CD4-positive, alpha-beta T cell treated with Interferon gamma for 1 hour (primary cell): ENCODE data around the gene RNF151.

Source experiments
- DNase-seq: peaks from one replicate; pipeline ENCODE4 v3.0.0-alpha.2; 2020

RNF151 gene

DNA sequence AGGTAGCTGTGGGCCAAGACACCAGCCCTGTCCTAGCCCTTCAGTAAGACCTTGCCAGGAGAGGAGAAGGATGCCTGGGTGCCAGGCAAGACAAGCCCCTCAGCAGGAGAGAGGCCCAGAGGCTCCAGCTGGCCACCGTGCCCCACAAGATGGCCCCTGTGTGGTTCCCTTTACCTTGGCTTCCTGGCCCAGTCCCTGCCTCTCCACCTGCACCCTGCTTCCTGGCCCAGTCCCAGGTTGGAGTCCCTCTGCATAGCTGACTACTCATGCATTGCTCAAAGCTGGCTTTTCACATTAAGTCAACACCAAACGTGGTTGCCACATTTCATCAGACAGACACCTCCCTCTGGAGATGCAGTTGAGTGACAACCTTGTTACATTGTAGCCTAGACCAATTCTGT lies 27.1 kb downstream of the RNF151 start:
- DNase-seq: no peak

DNA sequence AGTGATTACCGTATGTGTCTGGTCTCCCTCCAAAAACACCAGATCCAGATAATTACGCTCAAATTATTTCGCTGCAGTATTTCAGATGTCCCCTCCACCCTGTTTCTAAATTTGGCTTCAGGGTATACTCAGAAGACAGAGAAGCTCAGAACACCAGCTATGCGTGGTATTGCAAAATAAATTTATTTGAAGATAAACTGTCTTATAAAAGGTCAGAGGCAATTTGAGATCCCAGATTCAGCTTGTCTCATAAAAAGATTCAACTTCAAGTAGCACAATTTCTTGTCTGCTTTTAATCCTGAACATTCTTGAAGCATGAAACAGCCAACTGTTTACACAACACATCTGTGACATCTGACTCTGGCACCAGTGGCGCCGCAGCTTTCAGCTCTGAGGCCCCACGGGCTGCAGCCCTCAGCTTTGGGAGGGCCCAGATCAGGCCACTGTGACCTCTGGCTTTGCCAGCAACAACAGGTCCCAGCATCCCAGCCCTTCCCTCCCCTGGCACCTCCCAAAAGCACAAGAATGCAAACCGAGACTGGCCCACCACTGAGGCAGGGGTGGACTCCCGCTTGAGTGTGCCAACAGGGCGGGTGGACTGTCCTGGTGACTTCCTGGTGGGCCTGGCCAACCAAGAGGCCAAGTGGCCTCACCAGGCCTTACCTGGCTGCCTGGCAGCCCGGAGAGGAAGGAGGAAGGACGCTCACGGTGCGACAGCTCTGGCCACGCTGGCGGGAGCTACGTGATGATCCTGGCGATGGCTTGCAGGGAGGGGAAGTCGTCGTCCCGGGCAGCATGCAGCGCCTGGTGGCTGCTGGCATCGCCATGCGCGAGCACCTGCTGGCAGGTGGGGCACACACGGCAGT lies 31.1 kb downstream of the RNF151 start:
- DNase-seq: no peak

DNA sequence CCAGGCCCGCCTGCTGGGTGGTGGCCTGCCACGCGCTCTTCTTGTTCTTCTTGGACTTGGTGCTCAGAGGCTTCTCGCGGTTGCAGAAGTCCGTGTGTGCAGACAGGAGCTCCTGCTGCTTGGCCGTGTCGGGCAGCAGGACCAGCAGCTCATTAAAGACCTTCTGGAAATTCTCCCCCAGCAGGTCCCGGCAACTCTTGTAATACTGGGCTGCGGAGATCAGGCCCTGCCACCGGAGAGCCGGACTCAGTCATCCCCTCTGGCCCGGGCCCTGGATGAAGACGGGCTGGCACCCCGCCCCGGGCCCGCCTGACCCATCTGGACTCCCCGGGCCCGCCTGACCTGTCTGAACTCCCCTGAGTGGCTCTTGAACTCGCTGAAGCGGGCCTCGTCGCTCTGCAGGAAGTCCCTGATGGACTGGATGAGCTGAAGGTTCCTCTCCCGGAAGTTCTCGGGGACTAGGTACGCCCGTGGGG lies 31.7 kb downstream of the RNF151 start:
- no peak for DNase-seq

DNA sequence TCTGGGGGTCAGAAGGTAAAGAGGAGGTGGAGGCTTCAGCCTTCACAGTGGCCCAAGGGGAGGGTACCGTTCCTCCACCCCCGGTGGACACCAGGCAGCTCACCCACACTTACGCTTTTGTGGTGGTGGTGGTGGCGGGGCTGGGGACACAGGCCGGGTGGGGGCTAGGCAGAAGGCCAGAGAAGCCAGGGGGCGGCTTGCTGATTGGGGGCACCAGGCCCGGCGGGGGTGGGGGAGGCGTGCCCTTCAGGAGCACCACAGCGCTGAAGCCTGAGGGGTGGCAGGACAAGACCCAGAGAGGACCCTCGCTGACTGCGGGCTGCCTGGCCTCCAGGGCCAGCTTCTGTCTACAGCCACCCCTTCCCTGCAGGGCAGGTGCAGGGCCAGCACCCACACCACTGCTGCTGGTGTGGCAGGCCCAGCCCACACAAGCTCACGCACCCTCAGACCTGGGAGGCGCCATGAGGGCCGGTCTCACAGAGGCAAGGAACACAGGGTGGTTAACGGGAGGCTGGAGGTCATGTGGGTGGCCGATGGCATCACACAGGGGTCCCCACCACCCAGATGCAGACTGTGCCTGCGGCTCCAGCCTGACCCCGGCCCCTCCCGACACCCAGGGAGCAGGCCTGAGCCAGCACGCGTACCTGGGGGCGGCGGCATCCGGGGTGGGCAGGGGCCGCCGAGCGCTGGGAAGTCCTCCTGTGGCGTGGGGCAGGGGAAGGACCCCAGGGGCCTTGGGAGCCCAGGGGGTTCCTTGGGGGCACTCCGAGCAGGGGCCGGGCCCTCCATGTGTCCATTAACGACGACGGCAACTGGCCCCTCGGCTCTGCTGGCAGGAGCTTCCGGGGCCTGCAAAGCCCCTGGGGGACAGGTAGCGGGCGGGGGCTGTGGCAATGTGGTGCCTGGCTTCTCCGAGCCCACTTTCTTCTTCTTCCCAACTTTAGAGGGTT lies 32.5 kb downstream of the RNF151 start:
- DNase-seq: no peak

DNA sequence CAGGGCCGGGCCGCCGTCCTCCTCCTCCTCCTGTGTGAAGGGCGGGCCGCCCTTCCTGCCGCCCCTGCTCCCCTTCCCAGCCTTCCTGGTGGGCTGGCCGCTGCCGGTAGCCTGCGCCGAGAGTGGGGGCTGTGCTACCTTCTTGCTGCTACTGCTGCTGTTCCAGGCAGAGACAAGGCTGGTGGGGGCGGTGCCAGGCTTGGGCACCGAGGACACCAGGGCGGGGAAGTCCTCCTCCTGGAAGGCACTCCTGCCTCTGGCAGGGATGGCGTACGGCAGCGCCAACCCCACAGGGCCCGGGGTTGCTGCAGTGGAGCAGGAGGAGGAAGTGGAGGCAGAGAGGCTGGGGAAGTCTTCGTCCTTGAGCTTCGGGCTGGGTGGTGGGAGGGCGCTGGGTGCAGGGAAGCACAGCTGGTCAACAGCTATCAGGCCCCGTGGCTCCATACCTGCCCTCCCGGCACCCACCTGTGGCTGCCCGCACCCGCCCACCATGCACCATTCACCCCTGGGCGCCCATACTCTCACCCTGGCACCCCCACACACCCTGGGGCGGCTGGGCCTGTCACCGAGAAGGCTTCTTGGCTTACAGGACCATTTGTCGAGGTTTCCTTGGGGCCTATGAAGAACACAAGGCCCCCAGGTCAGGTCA lies 33.3 kb downstream of the RNF151 start:
- no peak for DNase-seq

DNA sequence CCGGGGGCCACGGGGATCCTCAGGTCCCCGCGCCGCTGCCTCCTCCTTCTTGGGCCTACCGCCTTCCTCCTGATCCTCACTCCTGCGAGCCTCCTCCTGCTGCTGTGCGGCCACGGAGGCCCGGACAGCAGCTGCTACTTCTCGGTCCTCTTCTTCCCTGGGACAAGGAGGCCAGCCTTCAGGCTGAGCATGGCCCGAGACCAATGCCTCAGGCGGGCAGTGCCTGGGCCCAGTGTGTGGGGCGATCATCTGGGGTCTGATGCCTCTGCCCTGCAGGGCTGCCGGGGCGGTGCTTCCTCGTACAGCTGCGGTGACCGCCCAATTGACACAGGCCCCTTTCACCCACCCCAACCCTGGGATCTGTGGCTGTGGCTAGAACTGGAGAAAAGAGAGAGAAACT lies 34.4 kb downstream of the RNF151 start:
- no peak for DNase-seq

DNA sequence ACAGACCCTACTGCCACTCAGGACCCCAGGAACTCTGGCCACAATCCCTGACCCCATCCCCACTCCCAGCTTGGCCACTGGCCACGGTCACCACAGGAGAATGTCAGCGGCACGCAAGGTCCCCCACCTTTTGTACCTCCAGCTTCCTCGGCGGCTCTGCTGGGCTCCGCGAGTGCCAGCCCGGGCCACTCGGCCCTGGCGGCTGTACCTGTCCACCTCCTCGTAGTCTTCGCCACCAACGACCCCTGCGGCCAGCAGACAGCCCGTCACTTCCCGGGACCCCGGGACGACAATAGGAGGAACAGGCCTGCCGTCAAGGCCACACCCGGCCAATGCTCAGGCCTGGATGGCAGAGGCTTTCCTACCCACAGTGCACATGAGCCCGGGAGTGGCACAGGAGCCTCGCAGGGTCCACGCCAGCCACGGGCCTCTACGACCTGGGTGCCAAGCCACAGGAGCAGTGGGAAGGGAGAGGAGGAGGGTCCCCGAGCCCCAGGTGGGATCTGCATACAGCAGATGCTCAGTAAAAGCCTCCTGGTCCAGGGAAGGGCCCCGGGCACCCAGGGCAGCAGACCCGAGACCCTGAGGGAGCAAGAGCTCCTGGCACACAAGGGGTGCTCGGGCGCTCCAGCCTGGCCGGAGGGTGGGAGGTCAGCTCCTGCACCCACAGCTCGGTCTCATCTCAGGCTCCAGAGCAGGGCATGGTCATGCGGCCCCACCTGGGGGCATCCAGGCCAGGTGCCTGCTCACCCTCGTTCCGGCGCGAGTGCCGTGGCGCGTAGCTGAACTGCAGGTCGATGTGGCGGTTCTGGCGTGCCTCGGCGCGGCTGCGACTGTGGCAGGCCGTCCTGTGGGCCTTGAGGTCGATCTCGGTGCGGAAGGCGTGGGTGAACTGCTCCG lies 35.0 kb downstream of the RNF151 start:
- DNase-seq: no peak

DNA sequence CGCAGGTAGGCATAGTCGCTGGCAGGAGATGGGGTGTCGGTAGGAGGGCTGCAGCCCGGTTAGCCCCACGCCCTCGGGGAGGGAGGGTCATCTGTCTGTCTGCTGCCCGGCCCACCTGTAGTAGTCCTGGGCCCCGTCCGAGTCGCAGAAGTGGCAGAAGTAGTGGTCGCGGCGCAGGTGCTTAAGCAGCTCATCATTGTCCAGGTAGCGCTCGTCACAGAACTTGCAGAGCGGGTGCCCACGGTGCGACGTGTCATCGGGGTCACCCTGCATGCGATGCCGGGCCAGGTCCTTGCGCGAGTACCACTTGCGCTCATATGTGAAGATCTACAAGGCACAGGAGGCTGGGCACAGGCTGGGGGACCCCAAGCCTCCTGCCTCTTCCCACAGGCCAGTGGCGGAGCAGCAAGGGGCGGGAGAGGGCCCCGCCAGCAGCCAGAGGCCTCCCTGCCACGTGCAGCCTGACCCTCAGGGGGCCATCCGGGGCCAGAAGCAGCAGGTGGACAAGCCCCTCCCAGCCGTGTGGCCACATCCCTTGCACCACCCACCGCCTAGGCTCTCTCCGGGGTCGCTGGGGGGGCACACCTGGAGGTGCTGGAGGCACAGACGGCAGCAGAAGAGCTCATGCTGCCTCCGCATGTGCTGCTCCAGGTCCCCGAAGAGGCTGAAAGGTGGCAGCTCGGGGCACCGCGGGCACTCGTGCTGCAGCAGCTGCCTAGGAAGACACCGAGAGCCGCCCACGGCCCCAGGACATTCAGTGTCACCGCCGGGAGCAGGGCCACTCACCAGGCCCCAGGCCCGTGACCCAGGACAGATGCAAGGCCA lies 36.0 kb downstream of the RNF151 start:
- DNase-seq: no peak

DNA sequence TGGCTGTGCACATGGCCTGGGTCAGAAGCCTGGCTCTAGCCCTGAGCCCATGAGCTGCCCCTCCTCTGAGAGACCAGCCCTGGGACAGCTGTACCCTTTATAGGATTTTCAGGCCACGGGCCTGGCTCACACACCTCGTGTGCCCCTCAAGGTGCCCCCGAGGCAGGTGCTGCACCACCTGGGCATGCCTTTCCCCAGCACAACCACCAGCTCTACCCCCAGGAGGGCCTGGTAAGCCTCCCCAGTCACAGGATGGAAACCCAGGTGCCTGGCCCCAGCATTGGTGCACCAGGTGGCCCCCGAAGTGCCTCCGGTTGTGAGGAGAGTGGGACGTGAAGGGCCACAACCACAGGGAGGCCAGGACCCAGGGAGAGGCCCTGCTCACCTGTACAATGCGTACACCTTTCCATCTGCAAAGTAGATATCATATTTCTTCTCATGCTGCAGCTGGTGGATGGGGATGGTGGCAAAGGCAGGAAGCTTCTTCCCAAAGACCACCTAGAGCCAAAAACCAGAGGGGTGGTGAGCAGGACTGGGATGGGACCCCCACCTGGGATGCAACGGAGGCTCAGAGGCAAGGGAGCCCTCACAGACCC lies 36.7 kb downstream of the RNF151 start:
- DNase-seq: no peak

DNA sequence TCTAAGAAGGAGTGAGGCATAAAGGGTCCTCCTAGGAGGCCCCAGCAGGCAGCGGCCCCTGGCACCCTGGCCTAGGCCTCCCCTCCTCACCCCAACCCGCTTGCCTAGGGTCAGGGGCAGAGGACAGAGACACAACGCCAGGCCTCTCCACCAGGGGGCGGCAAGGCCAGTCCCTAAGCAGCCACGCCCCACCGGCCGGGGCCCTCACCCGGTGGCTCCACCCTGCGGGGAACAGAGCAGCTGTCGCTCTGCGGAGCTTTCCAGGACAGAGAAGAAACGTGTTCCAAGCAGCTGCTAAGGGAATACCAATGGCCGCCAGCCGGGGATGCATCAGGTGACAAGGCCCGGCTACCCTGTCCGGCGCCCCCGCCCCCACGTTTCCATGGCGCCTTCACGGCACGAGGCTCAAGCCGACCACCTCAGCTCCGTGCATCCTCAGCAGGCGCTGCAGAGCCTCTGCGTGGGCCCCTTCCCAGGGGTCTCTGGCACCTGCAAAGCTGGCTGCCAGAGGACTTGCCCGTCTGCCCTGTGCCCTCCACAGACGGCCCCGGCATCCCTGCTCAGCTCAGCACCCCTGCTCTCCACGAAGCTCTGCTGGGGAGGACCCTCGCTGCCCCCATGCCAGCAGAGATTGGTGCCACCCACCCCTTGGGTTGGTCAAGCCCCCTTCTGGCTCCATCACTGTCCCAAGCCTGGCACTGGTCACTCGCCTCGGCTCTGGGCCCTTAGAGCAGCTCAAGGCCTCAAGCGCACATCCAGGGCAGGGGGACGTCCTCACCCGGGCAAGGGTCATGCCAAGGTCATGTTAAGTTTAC lies 37.4 kb downstream of the RNF151 start:
- peak; percentile 85 for DNase-seq

DNA sequence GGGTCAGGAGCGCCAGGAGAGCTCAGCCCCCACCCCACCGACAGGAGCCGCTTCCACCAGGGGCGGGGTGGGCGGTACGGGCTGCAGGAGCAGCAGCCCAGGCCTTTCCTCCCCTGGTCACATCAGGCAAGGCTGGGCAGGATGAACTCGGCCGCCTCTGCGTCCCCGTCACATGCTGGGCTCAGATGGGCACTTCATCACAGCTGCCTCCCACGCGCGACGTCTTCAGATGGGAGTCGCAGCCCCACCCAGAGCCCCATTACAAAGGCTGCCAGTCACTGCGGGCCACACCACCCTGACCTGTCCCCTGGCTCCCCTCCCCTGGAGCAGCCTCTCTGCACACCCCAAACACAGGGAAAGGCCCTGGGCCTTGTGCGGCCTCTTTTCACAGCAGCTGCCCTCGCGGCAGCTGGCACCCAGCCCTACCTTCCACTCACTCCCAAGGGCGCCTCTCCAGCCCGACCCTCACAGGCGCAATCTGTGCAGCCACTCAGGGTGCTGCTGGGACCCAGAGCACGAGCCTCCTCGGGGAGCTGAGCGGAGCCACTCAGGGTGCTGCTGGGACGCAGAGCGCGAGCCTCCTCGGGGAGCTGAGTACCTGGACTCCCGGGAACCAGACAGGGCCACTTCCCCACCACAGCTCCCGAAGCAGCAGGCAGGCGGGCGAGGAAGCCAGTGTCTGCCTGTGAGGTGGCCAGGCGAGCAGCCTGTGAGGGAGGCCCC lies 38.3 kb downstream of the RNF151 start:
- DNase-seq: no peak

DNA sequence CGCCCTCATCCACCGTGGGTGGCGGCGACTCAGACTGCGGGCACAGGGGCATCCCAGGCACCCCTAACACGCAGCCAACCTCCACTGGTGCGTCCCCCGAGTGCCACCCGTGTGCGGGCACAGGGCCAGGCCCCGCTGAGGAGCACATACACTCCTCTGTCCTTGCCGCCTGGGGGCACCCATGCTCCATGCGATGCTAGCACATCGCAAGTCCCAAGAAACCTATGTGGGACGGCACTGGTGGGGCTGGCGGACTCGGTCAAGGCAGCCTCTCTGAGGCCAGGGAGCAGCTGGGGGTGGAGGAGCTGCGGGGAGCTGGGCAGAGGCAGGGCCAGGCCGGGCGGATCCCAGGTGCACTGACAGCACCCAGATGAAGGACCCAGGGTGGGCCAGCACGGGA lies 39.0 kb downstream of the RNF151 start:
- peak; percentile 28 for DNase-seq

DNA sequence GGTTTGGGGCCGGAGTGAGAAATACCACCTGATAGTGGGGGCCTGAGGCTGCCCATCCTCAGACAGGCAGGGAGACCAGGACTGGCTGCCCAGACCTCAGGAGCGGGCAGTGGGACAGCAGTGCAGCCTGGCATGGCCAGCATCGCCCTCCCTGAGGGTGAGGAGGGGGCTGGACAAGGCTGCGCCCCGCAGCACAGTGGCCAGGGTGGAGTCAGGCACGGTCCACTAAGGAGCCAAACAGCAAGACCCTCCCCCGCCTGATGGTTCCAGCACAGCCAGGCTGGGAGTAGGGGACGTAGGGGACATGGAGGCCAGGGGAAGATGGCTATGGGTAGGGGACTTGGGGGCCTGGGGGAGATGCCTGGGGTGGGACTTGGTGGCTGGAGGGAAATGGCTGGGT lies 39.7 kb downstream of the RNF151 start:
- no peak for DNase-seq

DNA sequence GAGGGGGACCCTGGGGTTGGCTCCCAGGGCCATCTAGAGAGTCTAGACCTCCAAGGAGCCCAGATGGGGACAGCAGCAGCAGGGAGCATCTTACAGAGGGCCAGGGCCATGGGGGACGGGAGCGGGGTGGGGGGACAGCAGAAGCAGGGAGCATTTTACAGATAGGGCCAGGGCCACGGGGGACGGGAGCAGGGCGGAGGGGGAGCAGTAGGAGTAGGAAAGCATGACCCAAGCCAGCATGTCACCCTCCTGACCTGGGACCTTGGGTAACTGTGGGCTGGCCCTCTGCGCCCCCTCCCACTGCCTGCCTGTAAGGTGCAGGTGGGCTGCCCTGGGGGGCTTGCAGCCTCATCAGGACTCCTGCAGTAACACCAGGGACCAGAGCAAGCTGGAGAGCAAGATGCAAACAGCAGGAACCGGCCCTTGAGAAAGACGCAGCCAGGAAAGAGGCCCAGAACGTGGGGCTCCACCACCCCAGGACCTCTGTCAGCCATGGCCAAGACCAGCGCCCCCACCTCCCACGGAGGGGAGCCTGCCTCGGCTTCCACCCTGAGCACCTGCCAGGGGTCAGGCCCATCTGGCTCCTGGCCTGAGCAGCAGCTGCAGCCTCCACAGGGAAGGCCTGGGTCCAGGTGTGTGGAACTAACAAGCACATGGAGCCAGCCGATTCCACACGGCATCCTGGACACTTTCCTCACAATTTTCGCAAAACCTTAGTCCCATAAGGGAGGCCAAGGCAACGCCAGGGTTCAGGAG lies 40.6 kb downstream of the RNF151 start:
- no peak for DNase-seq

DNA sequence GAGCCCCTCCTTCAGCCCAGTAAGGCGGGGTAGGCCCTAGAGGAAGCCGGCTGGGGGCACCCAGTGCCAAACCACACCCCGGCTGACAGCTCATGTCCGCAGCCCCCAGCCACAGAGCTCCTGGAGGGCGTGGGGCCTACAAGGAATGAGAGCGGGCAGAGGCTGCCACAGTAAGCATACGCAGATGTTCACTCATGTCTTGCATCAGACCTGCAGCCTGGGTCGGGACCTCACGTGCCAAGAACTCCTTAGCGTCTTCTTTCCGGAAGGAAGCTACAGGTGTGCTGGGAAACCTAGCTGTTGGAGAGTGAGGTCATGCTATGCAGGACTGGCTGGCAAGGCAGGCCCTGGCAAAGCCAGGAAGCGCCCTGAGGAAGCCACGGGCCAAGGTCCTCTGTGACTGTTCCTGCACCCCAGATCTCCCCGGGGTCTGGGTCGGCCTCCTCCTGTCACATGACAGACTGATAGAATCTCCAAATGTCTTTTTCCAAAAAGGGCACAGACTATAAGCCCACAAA lies 41.4 kb downstream of the RNF151 start:
- no peak for DNase-seq

DNA sequence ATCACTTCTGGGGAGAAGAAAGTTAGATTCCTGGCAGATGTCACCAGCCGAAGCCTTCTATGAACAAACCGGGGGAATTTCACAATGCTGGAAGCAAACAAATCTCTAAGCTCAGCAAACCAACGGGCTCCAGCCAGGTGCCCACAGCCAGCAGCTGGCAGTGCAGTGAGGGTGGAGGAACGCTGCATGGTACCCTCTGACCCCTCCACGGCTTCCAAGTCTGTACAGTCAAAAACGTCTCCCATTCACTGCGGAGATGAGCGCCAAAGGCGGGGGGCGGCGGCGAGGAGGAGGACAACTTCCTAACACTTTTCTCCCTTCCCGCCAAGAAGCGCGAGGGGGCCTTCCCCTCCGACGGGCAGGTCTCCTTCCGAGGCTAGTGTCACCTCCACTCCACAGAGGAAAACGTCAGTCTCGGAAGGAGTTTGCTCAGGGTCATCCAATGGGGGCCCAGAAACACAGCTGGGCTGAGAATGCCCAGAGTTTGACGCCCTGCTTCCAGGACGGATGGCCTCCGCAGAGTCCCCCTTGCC lies 42.0 kb downstream of the RNF151 start:
- no peak for DNase-seq

DNA sequence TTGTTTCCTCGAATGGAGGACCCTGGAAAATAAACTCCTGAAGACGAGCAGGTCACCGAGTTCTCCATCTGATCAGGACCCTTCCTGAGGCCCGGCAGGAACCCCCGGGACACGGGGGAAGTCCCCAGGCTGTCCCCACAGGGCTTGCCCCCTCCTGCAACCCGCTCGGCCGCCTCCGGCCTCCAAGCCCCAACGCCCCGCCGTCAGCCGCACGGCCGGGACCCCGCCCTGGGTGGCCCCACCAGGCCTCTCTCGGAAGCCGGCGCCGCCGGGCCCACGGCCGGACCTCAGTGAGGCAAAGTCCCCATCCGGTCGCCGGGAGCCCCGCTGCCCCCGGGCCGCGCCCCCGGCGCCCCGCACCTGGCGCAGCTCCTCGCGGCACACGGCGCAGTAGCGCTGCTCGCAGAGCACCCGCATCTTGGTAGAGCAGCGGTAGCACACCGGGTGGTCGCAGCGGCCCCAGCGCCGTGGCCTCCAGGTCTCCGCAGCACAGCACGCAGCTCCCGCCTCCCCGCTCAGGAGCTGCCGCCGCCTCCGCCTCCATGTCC lies 42.6 kb downstream of the RNF151 start:
- DNase-seq: no peak
